ENCODE results near the gene ANKRD12.

DNA sequence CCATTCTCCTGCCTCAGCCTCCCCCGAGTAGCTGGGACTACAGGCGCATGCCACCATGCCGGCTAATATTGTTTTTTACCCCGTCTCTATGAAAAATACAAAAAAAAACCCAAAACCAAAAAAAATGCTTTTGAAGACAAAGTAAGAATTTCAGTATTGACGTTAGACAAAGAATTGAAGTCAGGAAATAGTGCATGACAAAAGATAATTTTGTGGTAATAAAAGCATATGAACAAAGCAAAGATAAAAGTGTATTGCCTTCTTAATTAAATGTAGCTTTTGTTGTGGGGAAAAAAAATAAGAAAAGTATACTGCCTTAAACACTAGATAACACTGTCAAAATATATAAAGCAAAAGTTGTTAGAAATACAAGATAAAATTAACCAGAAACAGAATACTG is 86.8 kb downstream of the ANKRD12 start:
- TF ChIP-seq, protein P1, sequence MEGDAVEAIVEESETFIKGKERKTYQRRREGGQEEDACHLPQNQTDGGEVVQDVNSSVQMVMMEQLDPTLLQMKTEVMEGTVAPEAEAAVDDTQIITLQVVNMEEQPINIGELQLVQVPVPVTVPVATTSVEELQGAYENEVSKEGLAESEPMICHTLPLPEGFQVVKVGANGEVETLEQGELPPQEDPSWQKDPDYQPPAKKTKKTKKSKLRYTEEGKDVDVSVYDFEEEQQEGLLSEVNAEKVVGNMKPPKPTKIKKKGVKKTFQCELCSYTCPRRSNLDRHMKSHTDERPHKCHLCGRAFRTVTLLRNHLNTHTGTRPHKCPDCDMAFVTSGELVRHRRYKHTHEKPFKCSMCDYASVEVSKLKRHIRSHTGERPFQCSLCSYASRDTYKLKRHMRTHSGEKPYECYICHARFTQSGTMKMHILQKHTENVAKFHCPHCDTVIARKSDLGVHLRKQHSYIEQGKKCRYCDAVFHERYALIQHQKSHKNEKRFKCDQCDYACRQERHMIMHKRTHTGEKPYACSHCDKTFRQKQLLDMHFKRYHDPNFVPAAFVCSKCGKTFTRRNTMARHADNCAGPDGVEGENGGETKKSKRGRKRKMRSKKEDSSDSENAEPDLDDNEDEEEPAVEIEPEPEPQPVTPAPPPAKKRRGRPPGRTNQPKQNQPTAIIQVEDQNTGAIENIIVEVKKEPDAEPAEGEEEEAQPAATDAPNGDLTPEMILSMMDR (IDR thresholded peaks at IDR 0.05), result no peak
- no peak for TF ChIP-seq POLR2A (IDR thresholded peaks at IDR 0.05)
- TF ChIP-seq EP300 (IDR thresholded peaks at IDR 0.05), result no peak

Measured in tibial nerve (tissue), 4 donors.